CD4-positive, alpha-beta T cell treated with Interleukin-17A for 1 hour (primary cell): ENCODE data around the gene SGF29.
A peak's percentile ranks its signal among the peaks of the same experiment; 100 is the strongest.
"Not testable (repeated sequence)": the region's sequence is repeated elsewhere in the genome, so short reads cannot be mapped to it uniquely, and the experiment has no call there.

Source experiments
- DNase-seq: peaks from one replicate; pipeline ENCODE4 v3.0.0-alpha.2; 2020

Gene SGF29

DNA sequence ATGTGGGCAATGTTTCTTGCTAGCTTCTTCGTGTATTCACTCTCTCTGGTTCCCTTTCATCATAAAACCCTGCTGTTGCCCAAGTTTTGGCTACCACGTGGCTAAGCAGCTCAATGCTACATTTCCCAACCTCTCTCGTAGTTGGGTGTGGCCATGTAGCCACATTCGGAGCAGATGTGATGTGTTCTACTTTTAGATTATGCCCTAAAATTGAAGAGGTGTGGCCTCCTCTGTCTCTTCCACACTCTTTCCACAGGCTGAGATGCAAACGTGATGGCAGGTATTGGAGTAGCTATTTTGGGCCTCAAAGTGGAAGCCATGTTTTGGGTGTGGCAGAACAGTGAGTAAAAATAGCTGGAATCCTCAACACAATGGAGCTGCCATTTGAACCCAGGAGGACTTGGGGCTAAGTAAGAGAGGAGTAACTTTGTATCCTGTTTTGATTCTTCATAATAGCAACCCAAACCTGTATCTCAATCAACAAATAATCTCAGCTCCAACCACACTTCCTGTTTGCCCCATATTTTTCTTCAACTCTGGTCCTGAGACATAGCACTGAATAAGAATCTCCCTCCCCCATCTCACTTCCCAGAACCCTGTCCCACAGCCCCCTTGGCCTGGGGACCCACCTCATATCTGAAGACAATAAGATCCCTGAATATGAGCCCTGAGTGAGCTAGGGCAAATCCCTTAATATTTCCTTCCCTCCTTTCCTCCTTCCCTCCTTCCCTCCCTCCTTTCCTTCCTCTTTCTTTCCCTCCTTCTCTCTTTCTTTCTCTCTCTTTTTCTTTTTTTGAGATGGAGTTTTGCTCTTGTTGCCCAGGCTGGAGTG is 19.0 kb upstream of the SGF29 start:
- DNase-seq = peak; percentile 47

DNA sequence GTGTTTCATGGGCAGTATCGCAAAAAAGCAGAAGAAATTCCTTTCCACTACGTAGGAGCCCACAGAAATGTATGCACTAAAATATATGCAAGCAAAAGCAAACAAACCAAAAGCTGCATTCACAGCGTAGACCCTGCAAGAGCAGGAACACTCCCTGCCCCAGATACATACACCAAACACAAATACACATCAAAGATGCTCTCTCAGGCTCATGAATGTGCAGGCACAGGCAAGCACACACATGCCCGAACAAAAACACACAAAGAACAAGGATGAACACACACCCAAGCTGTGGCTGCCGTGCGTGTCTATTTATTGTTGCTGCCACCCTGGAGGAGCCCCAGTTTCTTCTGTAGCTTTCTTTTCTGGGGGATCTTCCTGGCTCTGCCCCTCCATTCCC is 16.6 kb upstream of the SGF29 start:
- DNase-seq = no peak

DNA sequence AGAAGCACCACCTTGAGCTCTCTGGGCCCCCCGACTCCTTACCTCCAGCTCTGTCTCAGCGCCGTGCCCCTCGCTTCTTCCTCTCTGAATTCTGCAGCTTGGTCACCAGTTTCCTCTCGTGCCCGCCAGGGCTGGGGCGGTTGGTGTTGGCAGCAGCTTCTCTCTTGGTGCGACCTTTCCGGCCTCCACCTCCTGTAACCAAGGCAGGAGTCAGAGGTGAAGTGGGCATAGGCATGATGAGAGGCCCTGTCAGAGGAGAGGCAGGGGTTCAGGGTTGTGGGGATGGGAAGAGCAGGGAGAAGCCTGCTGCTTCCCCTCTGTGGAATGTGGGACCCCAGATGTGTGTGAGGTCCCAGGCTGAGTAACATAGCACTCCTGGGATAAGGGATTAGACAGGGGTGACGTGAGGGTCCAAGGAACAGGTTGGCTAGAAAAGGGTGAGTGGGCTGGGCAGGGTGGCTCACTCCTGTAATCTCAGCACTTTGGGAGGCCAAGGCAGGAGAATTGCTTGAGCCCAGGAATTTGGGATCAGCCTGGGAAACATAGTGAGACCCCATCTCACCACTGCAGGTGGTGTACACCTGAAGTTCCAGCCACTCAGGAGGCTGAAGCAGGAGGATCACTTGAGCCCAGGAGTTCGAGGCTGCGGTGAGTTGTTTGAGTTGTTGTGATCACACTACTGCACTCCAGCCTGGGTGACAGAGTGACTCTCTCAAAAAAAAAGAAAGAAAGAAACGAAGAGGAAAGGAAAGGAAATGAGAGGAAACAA is 15.6 kb upstream of the SGF29 start:
- no peak for DNase-seq

DNA sequence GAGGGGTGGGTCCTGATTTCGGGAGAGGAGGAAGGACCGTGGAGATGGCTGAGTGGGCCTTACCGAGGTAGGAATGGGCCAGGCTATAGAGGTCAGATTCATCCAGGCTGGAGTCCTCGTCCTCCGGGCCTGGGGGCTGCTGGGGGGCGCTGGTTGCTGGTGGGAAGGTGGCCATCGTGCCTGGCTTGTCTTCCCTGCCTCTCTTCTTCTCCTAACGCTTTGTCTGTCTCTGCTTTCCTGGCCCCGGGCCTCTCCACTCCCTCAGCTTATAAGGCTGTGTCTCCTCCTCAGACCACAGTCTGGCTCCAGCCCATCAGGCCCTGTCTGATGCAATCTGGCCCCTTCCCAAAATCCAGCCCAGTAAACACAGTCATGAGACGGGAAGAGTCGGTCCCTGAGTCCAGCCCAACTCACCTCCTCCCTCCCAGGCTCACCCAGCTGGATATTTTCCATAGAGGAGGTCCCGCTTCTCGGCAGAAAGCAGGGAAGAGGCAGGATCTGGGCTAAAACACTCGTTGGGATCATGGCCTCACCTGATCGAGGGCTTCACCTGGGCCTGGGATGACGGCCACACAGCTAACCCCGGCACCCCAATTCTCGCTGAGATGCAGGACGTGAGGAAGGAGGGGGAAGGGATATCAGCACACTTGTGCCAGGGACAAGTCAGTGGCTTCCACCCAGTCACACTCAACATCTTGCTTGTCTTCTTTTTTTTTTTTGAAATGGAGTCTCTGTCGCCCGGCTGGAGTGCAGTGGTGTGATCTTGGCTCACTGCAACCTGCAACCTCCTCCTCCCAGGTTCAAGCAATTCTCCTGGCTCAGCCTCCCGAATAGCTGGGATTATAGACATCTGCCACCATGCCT is 14.8 kb upstream of the SGF29 start, which contains the start of gene NUPR1:
Gene NUPR1, minus strand, starts transcription at position 242 of the 864 bp plus-strand sequence. Its CDS starts 67 bp downstream, at position 175.
- no peak for DNase-seq

DNA sequence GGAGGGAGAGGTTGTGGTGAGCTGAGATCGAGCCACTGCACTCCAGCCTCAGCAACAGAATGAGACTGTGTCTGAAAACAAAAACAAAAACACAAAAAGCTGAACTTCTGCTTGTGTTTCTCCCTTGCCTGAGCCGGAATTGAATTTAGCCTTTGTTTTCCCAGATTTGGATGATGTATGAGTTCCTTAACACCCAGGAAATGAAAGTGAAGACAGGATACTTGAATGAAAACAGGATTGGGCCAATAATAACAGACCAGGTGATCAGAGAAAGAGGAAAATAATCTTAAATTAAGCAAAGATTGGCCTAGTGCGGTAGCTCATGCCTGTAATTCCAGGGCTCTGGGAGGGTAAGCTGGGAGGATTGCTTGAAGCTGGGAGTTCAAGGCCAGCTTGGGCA is 13.4 kb upstream of the SGF29 start:
- no peak for DNase-seq

DNA sequence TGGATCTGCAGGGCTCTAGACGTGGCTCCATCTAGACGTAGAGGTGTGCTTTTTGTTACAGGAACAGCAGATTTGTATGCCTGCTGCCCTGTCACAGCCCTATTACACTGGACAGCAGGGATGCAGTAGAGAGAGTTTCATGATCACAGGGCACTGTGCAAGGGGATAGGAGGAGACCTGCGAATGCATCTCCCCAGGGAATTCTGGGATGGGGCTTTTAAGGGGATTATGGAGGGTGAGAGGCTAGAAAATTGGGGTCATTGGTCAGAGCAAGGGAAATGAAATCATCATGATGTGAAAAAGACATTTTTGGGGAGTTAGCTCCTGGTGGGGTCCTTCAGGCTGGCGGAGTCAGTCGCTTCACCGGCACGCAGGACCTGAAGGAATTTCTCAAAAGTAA is 11.1 kb upstream of the SGF29 start:
- no peak for DNase-seq

DNA sequence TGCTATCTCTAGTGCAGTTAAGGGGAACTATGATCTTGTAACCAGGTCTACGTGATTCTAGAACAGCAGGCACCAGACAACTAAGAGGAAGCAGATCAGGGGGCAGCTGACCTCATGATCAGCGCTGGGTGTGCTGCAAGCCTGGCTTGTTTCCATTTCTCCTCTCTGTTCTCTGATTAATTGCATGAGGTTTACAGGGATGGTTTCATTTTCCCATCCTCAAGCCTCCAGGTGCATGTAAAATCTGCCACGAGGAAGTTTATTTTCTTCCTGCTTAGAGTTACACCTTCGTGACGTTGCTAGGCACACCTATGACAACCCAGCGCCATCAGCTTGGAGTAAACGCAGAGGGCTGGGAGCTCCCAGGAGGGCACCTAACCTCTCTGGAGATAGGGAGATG is 10.6 kb upstream of the SGF29 start:
- DNase-seq = peak; percentile 4

DNA sequence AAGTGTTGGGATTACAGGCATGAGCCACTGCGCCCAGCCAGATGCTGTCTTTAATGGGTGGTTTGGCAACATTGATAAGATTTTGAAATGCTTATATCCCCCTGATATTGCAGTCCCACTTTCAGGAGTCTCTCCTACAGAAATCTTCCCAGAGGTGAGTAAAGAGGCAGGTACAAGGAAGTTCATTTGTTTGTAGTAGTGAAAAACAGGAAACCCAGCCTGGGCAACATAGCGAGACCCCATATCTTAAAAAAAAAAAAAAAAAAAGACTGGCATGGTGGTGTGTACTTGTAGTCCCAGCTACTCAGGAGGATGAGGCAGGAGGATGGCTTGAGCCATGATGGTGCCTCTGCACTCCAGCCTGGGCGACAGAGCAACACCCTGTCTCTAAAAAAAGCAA is 8.7 kb upstream of the SGF29 start:
- DNase-seq = no peak

DNA sequence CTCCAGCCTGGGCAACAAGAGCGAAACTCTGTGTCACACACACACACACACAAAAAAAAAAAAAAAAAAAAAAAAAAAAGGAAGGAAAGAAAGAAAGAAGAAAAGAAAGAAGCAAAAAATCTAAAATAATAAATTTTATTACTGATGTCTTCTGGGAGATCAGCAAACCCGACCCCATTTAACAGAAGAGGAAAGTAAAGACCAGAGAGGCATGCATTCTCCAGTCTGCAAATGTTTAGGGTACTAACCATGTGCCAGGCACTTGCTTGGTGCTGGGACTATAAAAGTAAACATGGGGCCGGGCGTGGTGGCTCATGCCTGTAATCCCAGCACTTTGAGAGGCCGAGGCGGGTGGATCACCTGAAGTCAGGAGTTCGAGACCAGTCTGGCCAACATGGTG is 7.8 kb upstream of the SGF29 start:
- not testable (repeated sequence) for DNase-seq

DNA sequence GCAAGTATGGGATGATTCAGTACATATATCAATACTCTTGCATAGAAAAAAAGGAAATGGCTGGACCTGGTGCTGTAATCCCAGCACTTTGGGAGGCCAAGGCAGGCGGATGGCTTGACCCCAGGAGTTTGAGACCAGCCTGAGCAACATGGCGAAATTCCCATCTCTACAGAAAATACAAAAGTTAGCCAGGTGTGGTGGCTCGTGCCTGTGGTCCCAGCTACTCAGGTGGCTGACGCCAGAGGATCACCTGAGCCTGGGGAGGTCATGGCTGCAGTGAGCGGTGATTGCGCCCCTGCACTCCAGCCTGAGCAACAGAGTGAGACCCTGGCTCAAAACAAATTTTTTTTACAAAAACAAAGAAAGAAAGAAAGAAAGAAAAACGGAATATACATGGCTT is 7.1 kb upstream of the SGF29 start:
- DNase-seq = no peak

DNA sequence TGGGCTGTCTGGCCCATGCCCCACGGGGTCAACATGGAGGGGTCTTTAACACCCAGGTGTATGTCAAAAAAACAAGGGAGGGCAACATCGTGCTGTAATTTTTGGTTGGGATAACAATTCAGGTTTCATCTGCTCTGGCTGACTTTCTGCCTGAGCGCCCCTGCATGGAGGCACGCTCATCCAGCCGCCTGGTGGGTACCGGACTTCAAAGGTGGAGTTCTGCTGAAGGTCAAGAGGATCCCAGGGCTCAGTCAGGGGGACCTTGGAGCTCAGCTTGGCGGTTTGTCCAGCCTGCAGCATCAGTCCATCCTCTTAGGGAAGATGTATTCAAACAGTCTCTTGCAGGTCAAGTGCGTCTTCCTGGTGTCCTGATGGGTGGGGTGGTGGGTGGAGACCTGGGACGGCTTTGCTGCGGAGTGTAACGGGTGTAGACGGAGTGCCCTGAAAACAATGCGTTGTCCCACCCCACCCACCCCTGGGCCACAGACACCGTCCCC is 5.4 kb upstream of the SGF29 start:
- no peak for DNase-seq

DNA sequence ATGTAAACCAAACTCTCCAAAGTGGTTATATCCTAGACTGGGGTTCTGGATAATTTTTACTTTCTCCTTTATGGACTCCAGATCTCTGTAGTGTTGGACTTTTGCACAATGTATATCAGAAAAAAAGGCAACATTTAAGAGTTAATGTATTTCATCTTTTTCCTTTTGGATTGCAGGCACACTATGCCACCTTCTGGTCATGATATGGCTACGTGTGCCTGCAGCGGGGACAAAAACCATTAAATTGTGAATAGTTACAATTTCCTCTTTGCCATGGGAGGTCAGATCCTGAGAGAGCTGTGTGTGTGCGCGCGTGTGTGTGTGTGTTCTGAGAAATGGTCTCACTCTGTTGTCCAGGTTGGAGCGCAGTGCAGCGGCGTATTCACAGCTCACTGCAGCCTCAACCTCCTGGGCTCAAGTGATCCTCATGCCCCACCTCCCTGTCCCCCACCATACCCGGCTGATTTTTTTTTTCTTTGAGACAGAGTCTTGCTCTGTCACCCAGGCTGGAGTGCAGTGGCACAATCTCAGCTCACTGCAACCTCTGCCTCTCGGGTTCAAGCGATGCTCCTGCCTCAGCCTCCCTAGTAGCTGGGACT is 4.3 kb upstream of the SGF29 start:
- peak; percentile 53 for DNase-seq

DNA sequence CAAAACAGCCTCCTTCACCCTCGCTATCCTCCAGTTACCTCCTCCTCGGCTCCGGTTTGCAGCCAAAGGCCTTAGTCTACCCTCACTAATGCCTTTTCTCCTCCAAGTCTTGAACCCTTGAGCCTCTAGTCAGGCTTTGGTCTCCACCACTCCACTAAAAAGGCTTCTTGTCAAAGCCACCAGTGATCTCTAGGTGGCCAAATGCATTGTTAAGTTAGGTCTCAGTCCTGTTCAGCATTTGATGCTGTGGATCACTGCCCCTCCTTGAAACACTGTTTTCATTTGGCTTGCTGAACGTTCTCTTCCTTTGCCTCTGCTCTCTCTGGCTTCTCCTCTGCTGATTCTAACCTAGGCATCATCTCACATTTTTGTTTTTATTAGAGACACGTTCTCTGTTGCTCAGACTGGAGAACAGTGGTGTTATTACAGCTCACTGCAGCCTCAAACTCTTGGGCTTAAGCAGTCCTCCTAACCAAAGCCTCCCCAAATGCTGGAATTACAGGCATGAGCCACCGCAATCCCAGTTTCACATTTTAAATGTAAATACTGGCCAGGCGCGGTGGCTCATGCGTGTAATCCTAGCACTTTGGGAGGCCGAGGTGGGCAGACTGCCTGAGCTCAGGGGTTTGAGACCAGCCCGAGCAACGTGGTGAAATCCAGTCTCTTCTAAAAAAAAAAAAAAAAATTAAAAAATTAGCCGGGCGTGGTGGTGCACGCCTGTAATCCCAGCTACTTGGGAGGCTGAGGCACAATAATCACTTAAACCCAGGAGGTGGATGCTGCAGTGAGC is 1.1 kb downstream of the SGF29 start:
- DNase-seq = peak; percentile 7

DNA sequence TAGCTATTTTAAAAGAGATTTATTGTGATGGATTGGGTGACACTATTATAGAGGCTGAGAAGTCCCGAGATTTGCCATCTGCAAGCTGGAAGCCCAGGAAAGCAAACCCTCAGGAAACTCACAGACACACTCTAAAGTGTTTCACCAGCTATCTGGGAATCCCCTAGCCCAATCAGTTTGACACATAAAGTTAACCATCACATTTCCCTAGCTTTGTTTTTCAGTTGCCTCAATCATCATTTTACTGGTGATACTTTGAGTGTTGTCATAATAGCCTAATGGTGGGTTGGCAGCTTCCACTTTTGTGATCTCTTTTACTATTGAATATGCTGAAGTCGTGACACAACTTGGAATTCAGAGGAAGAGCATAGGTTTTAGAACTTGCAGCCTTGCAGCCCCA is 1.8 kb downstream of the SGF29 start:
- peak; percentile 10 for DNase-seq

DNA sequence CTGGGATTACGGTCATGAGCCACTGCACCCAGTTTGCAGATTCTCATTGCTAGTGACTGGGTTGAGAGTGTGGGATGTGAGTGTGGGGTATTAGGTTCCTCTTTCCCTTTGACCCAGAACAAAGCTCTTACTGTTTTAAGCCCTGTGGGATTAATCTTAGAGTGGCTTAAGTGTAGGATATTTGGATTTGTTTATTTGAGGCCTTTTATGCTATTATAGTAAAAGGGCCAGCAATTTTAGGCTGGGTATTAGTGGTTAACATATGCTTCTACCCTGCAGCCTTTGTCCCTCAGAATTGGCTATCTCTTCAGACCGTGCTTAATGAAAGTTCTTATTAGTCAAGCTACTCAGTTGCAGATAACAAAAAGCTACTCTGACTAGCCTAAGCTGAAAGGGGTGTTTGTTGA is 3.2 kb downstream of the SGF29 start:
- no peak for DNase-seq

DNA sequence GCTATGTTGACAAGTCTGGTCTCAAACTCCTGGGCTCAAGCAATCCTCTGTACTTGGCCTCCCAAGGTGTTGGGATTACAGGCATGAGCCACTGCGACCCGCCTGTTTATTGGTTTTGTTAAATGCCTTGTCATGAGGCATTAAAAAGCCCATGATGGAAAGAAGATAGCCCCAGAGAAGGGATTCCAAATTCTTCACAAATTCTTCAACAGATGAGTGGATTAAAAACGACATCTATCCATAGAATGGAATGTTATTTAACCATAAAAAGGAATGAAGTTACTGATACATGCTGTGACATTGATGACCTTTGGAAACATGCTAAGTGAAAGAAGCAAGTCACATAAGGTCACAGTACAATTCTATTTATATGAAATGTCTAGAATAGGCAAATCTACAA is 4.7 kb downstream of the SGF29 start:
- DNase-seq = no peak

DNA sequence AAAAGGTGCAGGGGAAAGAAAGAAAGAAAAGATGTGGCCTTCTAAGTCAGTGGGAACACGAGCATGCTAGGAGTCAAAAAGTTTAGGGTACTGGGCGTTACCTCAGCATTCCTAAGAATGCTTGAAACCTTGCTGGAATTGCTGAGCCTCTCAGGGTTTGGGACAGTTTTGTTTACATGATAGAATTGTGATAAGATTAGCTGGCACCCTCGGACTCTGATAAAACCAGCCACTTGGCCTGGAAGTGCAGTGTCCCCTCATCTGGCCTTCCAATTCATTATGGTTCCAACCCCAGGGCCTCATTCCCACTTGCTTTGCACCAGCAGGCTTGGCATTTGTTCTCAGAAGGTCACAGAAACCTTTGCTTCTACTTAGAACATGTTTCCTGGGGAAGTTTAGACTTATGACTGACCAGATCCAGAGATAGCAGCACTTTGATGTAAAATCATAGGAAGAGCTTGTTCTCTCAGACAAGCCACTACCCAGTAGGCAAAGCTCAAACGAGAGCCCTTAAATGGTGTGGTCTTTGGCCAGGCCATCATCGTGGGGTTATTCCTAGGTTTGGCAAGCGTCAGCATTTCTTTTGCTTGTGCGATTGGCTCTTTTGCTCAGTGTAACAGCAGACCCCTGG is 8.0 kb downstream of the SGF29 start:
- no peak for DNase-seq

DNA sequence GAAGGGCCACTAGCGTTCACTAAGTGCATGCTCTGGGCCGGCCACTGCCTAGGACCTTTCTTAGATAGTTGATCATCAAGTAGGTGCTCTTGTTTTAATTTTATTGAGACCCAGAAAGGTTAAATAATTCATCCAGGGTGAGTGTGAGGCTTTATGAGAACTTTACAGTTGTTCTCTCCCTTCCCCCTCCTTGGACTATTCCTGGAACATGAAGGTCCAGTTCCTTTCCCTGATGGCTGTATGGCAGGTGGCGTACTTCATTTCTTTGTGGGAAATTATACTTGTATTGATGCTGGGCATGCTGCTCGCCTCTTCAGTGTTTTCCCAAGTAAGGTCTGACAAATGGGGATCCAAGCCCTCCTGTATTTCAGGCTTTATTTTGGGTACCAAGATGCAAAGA is 8.5 kb downstream of the SGF29 start:
- no peak for DNase-seq

DNA sequence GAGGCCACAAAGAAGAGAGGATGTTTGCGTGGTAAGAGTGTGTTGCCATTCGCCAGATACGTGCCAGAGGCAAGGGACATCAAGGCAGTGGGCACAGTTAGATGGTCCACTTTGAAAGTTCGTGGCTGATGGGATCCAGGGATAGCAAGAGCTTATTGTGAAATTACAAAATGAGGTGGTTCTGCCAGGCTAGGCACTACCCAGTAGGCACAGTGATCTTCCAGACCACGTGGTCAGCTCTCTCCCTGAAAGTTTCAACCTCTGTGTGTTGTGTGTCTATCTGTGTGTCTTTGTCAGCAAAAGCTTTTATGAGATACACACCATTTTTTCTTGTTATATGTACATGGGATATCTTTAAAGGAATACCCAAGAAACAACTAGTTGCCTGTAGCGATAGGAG is 9.5 kb downstream of the SGF29 start:
- DNase-seq = no peak

DNA sequence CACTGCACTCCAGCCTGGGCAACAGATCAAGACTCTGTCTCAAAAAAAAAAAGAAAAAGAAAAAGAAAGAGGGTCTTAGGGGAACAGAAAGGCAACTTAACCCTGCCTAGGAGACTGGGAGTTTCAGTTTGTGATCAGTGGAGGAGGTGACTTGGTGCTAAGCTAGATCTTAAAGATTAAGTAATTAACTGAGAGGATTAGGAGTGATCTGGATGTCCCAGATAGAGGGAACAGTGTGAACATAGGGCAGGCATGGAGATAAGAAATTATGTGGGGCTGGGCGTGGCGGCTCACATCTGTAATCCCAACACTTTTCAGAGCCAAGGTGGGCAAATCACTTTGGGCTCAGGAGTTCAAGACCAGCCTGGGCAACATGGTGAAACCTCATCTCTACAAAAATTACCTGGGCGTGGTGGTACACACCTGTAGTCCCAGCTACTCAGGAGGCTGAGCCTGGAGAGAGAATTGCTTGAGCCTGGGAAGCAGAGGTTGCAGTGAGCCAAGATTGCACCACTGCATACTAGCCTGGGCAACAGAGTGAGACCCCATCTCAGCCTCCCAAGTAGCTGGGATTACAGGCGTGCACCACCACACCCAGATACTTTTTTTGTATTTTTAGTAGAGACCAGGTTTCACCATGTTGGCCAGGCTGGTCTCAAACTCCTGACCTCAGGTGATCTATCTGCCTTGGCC is 12.7 kb downstream of the SGF29 start:
- DNase-seq = not testable (repeated sequence)

DNA sequence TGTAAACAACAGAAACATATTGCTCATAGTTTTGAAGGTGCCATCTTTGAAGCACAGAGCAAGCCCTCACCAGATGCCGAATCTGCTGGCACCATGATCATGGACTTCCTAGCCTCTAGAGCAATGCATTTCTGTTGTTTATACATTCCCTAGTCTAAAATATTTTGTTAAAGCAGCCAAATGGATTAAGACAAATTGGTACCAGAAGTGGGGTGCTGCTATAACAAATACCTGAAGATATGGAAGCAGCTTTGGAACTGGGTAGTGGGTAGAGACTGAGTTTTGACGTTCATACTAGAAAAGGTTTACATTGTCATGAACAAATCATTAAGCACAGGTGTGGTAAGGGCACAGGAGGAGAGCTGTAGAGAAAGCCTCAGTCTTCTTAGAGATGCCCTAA is 13.6 kb downstream of the SGF29 start:
- no peak for DNase-seq
